Nephron progenitor cell (in vitro differentiated cells): Measurements from ENCODE around the gene DNAH11.
A peak's percentile ranks its signal among the peaks of the same experiment; 100 is the strongest.

ENCODE experiments used
- DNase-seq: peaks from one replicate; pipeline ENCODE4 v3.0.0; 2021
- H3K27ac Mint-ChIP-seq: 2 replicates; pipeline ENCODE4 v1.8.0; 2021; ENCODE audit warnings: mild to moderate bottlenecking, moderate library complexity, mixed read lengths
- H3K27me3 Mint-ChIP-seq: 2 replicates; pipeline ENCODE4 v1.8.0; 2021; ENCODE audit warnings: mild to moderate bottlenecking, low read depth, mixed read lengths; ENCODE audit not compliant: poor library complexity
- H3K36me3 Mint-ChIP-seq: 2 replicates; pipeline ENCODE4 v1.8.0; 2021; ENCODE audit warnings: low read depth, mixed read lengths
- H3K4me1 Mint-ChIP-seq: 2 replicates; pipeline ENCODE4 v1.8.0; 2021; ENCODE audit warnings: mixed read lengths
- H3K4me3 Mint-ChIP-seq: 2 replicates; pipeline ENCODE4 v1.8.0; 2021; ENCODE audit warnings: mild to moderate bottlenecking, moderate library complexity, mixed read lengths
- H3K9me3 Mint-ChIP-seq: 2 replicates; pipeline ENCODE4 v1.8.0; 2021; ENCODE audit warnings: mild to moderate bottlenecking, moderate library complexity, mixed read lengths
- TF ChIP-seq, protein P1 (sequence below): fragments of 200-600 bp; sonication (generic); IDR thresholded peaks from 2 replicates; pipeline ENCODE4 v1.5.0; 2021; ENCODE audit warnings: antibody characterized with exemption

Gene DNAH11

DNA sequence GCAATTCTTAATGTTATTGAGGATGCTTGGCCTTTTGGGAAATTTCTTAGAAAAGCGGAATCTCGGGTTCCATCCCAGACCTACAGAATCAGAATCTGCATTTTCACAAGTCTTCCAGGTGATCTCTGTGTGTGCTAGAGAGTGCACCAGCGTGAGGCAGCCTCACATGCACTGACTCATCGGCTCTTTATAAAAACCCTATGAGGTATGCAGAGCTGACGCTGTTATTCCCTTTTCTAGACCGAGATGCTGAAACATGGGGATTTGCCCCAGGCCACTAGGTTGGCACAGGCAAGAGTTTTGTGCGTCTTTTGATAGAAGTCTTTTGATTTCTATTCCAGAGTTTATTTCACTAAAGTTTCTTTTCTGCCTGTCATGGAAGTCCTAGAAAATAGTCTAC is 341.7 kb downstream of the DNAH11 start:
- Mint-ChIP-seq H3K4me1 (peaks cover 13% of the 10 kb centered on the region), H3K27ac (no peak overlapping the region), H3K9me3 (no peaks in the 10 kb centered on the region), H3K36me3 (no peaks in the 10 kb centered on the region), H3K4me3 (no peak overlapping the region), H3K27me3 (peaks cover 5% of the 10 kb centered on the region)
- TF ChIP-seq, protein P1, sequence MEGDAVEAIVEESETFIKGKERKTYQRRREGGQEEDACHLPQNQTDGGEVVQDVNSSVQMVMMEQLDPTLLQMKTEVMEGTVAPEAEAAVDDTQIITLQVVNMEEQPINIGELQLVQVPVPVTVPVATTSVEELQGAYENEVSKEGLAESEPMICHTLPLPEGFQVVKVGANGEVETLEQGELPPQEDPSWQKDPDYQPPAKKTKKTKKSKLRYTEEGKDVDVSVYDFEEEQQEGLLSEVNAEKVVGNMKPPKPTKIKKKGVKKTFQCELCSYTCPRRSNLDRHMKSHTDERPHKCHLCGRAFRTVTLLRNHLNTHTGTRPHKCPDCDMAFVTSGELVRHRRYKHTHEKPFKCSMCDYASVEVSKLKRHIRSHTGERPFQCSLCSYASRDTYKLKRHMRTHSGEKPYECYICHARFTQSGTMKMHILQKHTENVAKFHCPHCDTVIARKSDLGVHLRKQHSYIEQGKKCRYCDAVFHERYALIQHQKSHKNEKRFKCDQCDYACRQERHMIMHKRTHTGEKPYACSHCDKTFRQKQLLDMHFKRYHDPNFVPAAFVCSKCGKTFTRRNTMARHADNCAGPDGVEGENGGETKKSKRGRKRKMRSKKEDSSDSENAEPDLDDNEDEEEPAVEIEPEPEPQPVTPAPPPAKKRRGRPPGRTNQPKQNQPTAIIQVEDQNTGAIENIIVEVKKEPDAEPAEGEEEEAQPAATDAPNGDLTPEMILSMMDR = no peak
- no peak for DNase-seq

DNA sequence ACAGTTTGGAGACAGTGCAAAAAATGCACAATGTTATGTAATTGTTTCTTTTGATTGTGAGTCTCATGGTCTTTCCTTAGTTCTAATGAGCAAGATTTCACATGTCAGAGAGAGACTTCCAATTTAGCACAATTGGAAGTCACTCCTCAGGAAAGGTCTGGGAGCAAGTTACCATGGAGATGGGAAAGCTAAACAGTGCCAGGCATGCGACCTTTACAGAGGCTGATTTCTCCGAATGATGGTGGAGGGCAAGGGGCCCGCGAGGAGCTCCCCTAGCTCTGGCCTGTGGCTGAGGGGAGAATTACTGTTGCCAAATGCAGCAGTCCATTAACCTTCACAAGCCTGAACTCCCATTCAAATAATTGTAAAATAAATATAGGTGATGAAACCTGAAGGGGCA is 343.6 kb downstream of the DNAH11 start:
- peak; percentile 16 for DNase-seq
- peaks cover 20% of the 10 kb centered on the region for H3K4me1 Mint-ChIP-seq
- H3K9me3 Mint-ChIP-seq = no peaks in the 10 kb centered on the region
- peaks cover 5% of the 10 kb centered on the region for H3K27me3 Mint-ChIP-seq
- no peak overlapping the region for H3K4me3 Mint-ChIP-seq
- TF ChIP-seq, protein P1 = no peak
- no peaks in the 10 kb centered on the region for H3K36me3 Mint-ChIP-seq
- no peak overlapping the region for H3K27ac Mint-ChIP-seq

DNA sequence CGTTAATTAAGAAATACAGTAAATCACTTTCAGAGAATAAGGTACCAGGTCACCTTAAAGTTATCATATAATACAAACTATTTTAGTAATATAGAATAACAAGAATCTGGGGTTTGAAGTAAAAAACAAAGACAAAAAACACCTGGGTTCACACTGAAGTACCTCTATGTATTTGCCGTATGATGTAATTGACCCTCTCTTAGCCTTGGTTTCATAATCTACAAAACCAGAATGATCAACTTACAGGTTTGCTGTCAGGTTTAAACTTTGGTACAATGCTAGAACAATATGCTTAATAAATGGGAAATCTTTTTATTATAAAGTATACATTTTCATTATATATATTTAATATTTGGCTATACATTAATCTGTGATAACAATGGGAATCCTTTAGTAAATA is 344.5 kb downstream of the DNAH11 start:
- peaks cover 10% of the 10 kb centered on the region for H3K27me3 Mint-ChIP-seq
- no peaks in the 10 kb centered on the region for H3K9me3 Mint-ChIP-seq
- H3K4me1 Mint-ChIP-seq = peaks cover 26% of the 10 kb centered on the region
- no peak for DNase-seq
- H3K27ac Mint-ChIP-seq = no peak overlapping the region
- TF ChIP-seq, protein P1 = no peak
- H3K4me3 Mint-ChIP-seq = no peak overlapping the region
- no peaks in the 10 kb centered on the region for H3K36me3 Mint-ChIP-seq

DNA sequence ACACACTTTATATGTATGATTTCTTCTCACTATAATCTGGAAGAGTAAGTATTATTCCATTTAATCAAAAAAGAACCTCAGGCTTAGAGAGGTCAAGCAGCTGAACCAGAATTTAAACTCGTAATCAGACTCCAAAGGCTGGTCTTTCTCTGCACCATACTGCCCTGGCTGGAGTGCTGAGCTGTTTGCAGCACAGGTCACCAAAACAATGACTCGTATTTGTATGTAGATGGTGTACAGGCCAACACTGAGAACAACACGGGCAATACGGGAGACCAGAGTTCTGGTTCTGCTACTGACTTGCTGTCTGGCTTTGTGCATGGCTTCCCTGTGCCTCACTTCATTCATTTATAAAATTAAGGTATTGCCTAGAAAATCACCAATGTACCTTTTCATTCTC is 344.9 kb downstream of the DNAH11 start:
- TF ChIP-seq, protein P1 = no peak
- no peak for DNase-seq
- no peak overlapping the region for H3K27ac Mint-ChIP-seq
- no peak overlapping the region for H3K4me3 Mint-ChIP-seq
- H3K27me3 Mint-ChIP-seq = peaks cover 13% of the 10 kb centered on the region
- H3K9me3 Mint-ChIP-seq = no peaks in the 10 kb centered on the region
- no peaks in the 10 kb centered on the region for H3K36me3 Mint-ChIP-seq
- peaks cover 26% of the 10 kb centered on the region for H3K4me1 Mint-ChIP-seq

GRCh38 chr7:21891291-21891690 is 348.5 kb downstream of the DNAH11 start:
- no peak for DNase-seq
- Mint-ChIP-seq H3K4me1 (peaks cover 24% of the 10 kb centered on the region), H3K9me3 (no peaks in the 10 kb centered on the region), H3K27me3 (peaks cover 9% of the 10 kb centered on the region), H3K4me3 (no peak overlapping the region), H3K36me3 (peaks cover 10% of the 10 kb centered on the region), H3K27ac (peak overlapping the region; percentile 66)
- TF ChIP-seq, protein P1 = no peak

GRCh38 chr7:21893401-21893800 is 350.6 kb downstream of the DNAH11 start:
- TF ChIP-seq, protein P1 = no peak
- peak overlapping the region; percentile 39 for H3K27ac Mint-ChIP-seq
- DNase-seq = no peak
- peaks cover 4% of the 10 kb centered on the region for H3K9me3 Mint-ChIP-seq
- peaks cover 28% of the 10 kb centered on the region for H3K36me3 Mint-ChIP-seq
- H3K4me3 Mint-ChIP-seq = no peak overlapping the region
- H3K27me3 Mint-ChIP-seq = peaks cover 9% of the 10 kb centered on the region
- peaks cover 14% of the 10 kb centered on the region for H3K4me1 Mint-ChIP-seq
